H9 (cell line): ENCODE data around the gene NELFCD. TPM values are rescaled to one million over a fixed set of nuclear protein-coding genes. Genes with fewer than 3 reads are reported as not detected.

Source experiments
- DNase-seq: peaks from one replicate; pipeline ENCODE4 v3.0.0-alpha.2; 2017
- H2AFZ ChIP-seq: one replicate; pipeline ENCODE4 v1.6.1; 2013; ENCODE audit warnings: mild to moderate bottlenecking, low read length, control low read depth, moderate library complexity
- H2AK5ac ChIP-seq: 2 replicates; pipeline ENCODE4 v1.6.1; 2013; ENCODE audit warnings: low read length, control low read depth, mixed read lengths; ENCODE audit not compliant: insufficient read length
- H2BK120ac ChIP-seq: one replicate; pipeline ENCODE4 v1.6.1; 2013; ENCODE audit warnings: low read depth, mild to moderate bottlenecking, low read length, control low read depth, inconsistent platforms; ENCODE audit not compliant: poor library complexity, severe bottlenecking
- H2BK12ac ChIP-seq: 2 replicates; pipeline ENCODE4 v1.6.1; 2013; ENCODE audit warnings: low read length, control low read depth, mixed read lengths, low read depth; ENCODE audit not compliant: insufficient read length
- H2BK15ac ChIP-seq: 2 replicates; pipeline ENCODE4 v1.6.1; 2013; ENCODE audit warnings: low read depth, low read length, control low read depth
- H2BK20ac ChIP-seq: one replicate; pipeline ENCODE4 v1.6.1; 2013; ENCODE audit warnings: low read depth, mild to moderate bottlenecking, low read length, control low read depth, inconsistent platforms; ENCODE audit not compliant: poor library complexity, severe bottlenecking
- H2BK5ac ChIP-seq: 2 replicates; pipeline ENCODE4 v1.6.1; 2013; ENCODE audit warnings: low read length, control low read depth, mixed read lengths; ENCODE audit not compliant: insufficient read length
- H3K14ac ChIP-seq: 2 replicates; pipeline ENCODE4 v1.6.1; 2013; ENCODE audit warnings: low read length, control low read depth; ENCODE audit not compliant: insufficient read depth
- H3K18ac ChIP-seq: 2 replicates; pipeline ENCODE4 v1.6.1; 2013; ENCODE audit warnings: low read depth, mild to moderate bottlenecking, mixed read lengths, low read length, control low read depth; ENCODE audit not compliant: insufficient read length
- H3K23ac ChIP-seq: 2 replicates; pipeline ENCODE4 v1.6.1; 2013; ENCODE audit warnings: low read length, control low read depth, mixed read lengths, low read depth; ENCODE audit not compliant: insufficient read length
- H3K23me2 ChIP-seq: 2 replicates; pipeline ENCODE4 v1.6.1; 2013; ENCODE audit warnings: low read depth, mild to moderate bottlenecking, mixed read lengths, low read length, control low read depth; ENCODE audit not compliant: insufficient read length, poor library complexity, severe bottlenecking
- H3K27ac ChIP-seq: 2 replicates; pipeline ENCODE4 v1.5.1; 2013; ENCODE audit warnings: low read length, control low read depth, mixed read lengths, low read depth; ENCODE audit not compliant: insufficient read length
- H3K27me3 ChIP-seq: 2 replicates; pipeline ENCODE4 v1.6.1; 2013; ENCODE audit warnings: low read length, control low read depth, inconsistent platforms; ENCODE audit not compliant: insufficient read depth
- H3K4ac ChIP-seq: 2 replicates; pipeline ENCODE4 v1.6.1; 2013; ENCODE audit warnings: low read depth, mild to moderate bottlenecking, control low read depth, inconsistent platforms, low read length, moderate library complexity
- H3K4me1 ChIP-seq: 2 replicates; pipeline ENCODE4 v1.6.1; 2013; ENCODE audit warnings: low read length, control low read depth, inconsistent platforms; ENCODE audit not compliant: insufficient read depth
- H3K4me2 ChIP-seq: 2 replicates; pipeline ENCODE4 v1.6.1; 2013; ENCODE audit warnings: low read length, control low read depth, mixed read lengths; ENCODE audit not compliant: insufficient read length, insufficient read depth
- H3K56ac ChIP-seq: 2 replicates; pipeline ENCODE4 v1.6.1; 2013; ENCODE audit warnings: low read depth, mild to moderate bottlenecking, mixed read lengths, low read length, control low read depth; ENCODE audit not compliant: insufficient read length
- H3K79me1 ChIP-seq: 2 replicates; pipeline ENCODE4 v1.6.1; 2013; ENCODE audit warnings: low read depth, mild to moderate bottlenecking, moderate library complexity, low read length, control low read depth, inconsistent platforms; ENCODE audit not compliant: insufficient read depth, poor library complexity, severe bottlenecking
- H3K79me2 ChIP-seq: 2 replicates; pipeline ENCODE4 v1.6.1; 2013; ENCODE audit warnings: low read length, control low read depth, inconsistent platforms; ENCODE audit not compliant: insufficient read depth
- H3K9ac ChIP-seq: 2 replicates; pipeline ENCODE4 v1.6.1; 2013; ENCODE audit warnings: low read length, control low read depth, mixed read lengths; ENCODE audit not compliant: insufficient read length; ENCODE audit errors: extremely low read depth
- H3K9me3 ChIP-seq: one replicate; pipeline ENCODE4 v1.6.1; 2013; ENCODE audit warnings: low read depth, low read length, inconsistent platforms; ENCODE audit not compliant: control insufficient read depth
- H3T11ph ChIP-seq: one replicate; pipeline ENCODE4 v1.6.1; 2013; ENCODE audit warnings: mild to moderate bottlenecking, low read length, control low read depth, inconsistent platforms
- H4K20me1 ChIP-seq: one replicate; pipeline ENCODE4 v1.6.1; 2013; ENCODE audit not compliant: control insufficient read depth, insufficient read length, insufficient read depth
- H4K5ac ChIP-seq: 2 replicates; pipeline ENCODE4 v1.6.1; 2013; ENCODE audit warnings: low read depth, mild to moderate bottlenecking, mixed read lengths, low read length, control low read depth; ENCODE audit not compliant: insufficient read length
- H4K8ac ChIP-seq: replicated peaks from 2 replicates; pipeline ENCODE4 v1.6.1; 2013; ENCODE audit warnings: low read length, control low read depth, mixed read lengths, low read depth; ENCODE audit not compliant: insufficient read length
- H4K91ac ChIP-seq: 2 replicates; pipeline ENCODE4 v1.6.1; 2013; ENCODE audit warnings: low read depth, mild to moderate bottlenecking, moderate library complexity, mixed read lengths, low read length, control low read depth; ENCODE audit not compliant: insufficient read length
- H3K27ac Mint-ChIP-seq, 3 experiments: 2 replicates in 2 of 3; 3 replicates in 1 of 3; pipeline ENCODE4 v1.8.0; 2020 to 2021; ENCODE audit warnings: mixed read lengths in 3 of 3, mild to moderate bottlenecking in 1 of 3, moderate library complexity in 1 of 3
- H3K27me3 Mint-ChIP-seq: 2 replicates; pipeline ENCODE4 v1.8.0; 2021; ENCODE audit warnings: low read depth, mild to moderate bottlenecking, moderate library complexity, mixed read lengths
- H3K36me3 Mint-ChIP-seq, 3 experiments: 2 replicates in 2 of 3; 3 replicates in 1 of 3; pipeline ENCODE4 v1.8.0; 2020 to 2021; ENCODE audit warnings: low read depth in 3 of 3, mixed read lengths in 3 of 3; ENCODE audit not compliant: insufficient read depth in 1 of 3
- H3K4me1 Mint-ChIP-seq, 2 experiments: 2 replicates each; pipeline ENCODE4 v1.8.0; 2020; ENCODE audit warnings: mixed read lengths in 2 of 2
- H3K4me3 Mint-ChIP-seq, 2 experiments: 2 replicates in 1 of 2; 3 replicates in 1 of 2; pipeline ENCODE4 v1.8.0; 2020 to 2021; ENCODE audit warnings: mild to moderate bottlenecking in 2 of 2, mixed read lengths in 2 of 2, moderate library complexity in 1 of 2
- H3K9me3 Mint-ChIP-seq, 2 experiments: 2 replicates in 1 of 2; 3 replicates in 1 of 2; pipeline ENCODE4 v1.8.0; 2020; ENCODE audit warnings: mild to moderate bottlenecking in 2 of 2, mixed read lengths in 2 of 2, moderate library complexity in 1 of 2
- WGBS: extraction: QIAGEN DNeasy Blood & Tissue Kit; methylation state at CpG from one replicate; pipeline ENCODE4 v1.1.7; 2013; ENCODE audit warnings: missing lambda C conversion rate, low lambda C conversion rate, mixed read lengths; ENCODE audit not compliant: insufficient read length; ENCODE audit errors: extremely low coverage; 5-methylcytosine and 5-hydroxymethylcytosine counted together
- total RNA-seq: library from RNA; stranded (reverse); gene quantifications from 2 replicates; pipeline ENCODE4 v1.2.1, GENCODE V29; 2021
- TF ChIP-seq, protein P1 (sequence below): fragments of 200-600 bp; sonication (generic); conservative IDR thresholded peaks from 3 replicates; pipeline ENCODE4 v1.8.0; 2021; ENCODE audit warnings: antibody characterized with exemption, mild to moderate bottlenecking

The NELFCD gene
- total RNA-seq, 1 experiment from 2014 or later: 57.8 TPM

DNA sequence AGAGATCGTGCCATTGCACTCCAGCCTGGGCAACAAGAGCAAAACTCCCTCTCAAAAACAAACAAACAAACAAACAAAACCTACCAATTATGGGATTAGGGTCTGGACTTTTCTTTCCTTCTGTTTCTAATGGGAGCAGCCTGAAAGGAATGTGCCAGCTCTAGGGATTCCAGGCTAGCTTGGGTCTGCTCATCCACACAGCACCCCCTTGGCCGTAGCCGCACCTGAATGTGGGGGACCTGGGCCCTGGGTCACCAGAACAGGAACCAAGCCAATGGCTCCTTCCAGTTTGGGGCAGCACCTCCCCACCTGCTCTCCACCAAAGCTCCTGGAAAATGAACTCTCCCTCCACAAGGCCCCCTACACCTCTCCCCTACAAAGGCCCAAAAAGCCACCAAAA lies 19.3 kb downstream of the NELFCD start:
- Histone ChIP-seq H3K23ac (no peak overlapping the region), H3K18ac (no peak overlapping the region), H3K79me1 (no peaks in the 10 kb centered on the region), H3K79me2 (no peaks in the 10 kb centered on the region), H2AK5ac (no peak overlapping the region), H2BK120ac (no peak overlapping the region), H2BK15ac (no peak overlapping the region), H3K56ac (no peak overlapping the region), H3K23me2 (no peaks in the 10 kb centered on the region), H4K5ac (no peak overlapping the region), H3K4me2 (no peak overlapping the region), H3K27ac (no peak overlapping the region), H3T11ph (no peak overlapping the region), H4K20me1 (no peaks in the 10 kb centered on the region), H3K4ac (no peak overlapping the region), H2BK5ac (no peak overlapping the region), H2AFZ (no peak overlapping the region), H3K9me3 (no peaks in the 10 kb centered on the region), H3K27me3 (no peaks in the 10 kb centered on the region), H4K91ac (no peak overlapping the region), H3K14ac (no peak overlapping the region), H4K8ac (no peak overlapping the region), H2BK20ac (no peak overlapping the region), H2BK12ac (no peak overlapping the region), H3K9ac (no peak overlapping the region), H3K4me1 (no peaks in the 10 kb centered on the region)
- no peak overlapping the region; a peak in 1 of 7 replicates for H3K27ac Mint-ChIP-seq
- peaks cover 2 to 47% (median 43%) of the 10 kb centered on the region in 3 experiments; a peak in 5 of 7 replicates for H3K36me3 Mint-ChIP-seq
- peaks cover 1% of the 10 kb centered on the region for H3K27me3 Mint-ChIP-seq
- TF ChIP-seq, protein P1, sequence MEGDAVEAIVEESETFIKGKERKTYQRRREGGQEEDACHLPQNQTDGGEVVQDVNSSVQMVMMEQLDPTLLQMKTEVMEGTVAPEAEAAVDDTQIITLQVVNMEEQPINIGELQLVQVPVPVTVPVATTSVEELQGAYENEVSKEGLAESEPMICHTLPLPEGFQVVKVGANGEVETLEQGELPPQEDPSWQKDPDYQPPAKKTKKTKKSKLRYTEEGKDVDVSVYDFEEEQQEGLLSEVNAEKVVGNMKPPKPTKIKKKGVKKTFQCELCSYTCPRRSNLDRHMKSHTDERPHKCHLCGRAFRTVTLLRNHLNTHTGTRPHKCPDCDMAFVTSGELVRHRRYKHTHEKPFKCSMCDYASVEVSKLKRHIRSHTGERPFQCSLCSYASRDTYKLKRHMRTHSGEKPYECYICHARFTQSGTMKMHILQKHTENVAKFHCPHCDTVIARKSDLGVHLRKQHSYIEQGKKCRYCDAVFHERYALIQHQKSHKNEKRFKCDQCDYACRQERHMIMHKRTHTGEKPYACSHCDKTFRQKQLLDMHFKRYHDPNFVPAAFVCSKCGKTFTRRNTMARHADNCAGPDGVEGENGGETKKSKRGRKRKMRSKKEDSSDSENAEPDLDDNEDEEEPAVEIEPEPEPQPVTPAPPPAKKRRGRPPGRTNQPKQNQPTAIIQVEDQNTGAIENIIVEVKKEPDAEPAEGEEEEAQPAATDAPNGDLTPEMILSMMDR: no peak
- H3K9me3 Mint-ChIP-seq: no peaks in the 10 kb centered on the region
- H3K4me3 Mint-ChIP-seq: no peak overlapping the region
- no CpG with 5 or more reads among the region's 3 CpGs for WGBS
- peaks cover 11 to 14% of the 10 kb centered on the region in 2 experiments for H3K4me1 Mint-ChIP-seq
- DNase-seq: no peak
